Activated gamma-delta T cell (primary cell): ENCODE measurements around the gene STIMATE.

ENCODE experiments used
- DNase-seq: peaks from one replicate; lab custom pipeline; 2025; lab: John Stamatoyannopoulos, UW

The STIMATE gene

DNA sequence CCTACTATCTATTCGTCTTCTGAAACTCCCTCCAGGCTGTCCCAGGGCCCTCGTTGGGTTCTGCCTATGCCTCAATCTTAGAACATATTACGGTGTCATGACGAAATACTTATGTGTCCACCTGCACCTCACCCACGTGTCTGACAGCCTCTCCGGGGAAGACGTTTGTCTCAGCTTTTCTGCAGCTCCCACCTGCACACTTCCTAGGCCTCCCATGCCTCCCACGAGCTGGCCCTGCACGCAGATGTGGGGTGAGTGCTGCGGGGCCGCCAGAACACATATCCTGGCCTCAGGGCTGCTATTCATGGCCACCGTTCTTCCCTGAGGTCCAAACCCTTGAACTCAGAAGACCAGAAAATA, 55.4 kb downstream of the STIMATE start:
- no peak for DNase-seq

GRCh38 chr3:52841211-52841980, 56.0 kb downstream of the STIMATE start:
- DNase-seq, result no peak

- DNase-seq, result no peak
Measured at GRCh38 chr3:52839892-52840545, 57.3 kb downstream of the STIMATE start.

- no peak for DNase-seq
Measured at GRCh38 chr3:52839268-52839575, 58.1 kb downstream of the STIMATE start.

DNA sequence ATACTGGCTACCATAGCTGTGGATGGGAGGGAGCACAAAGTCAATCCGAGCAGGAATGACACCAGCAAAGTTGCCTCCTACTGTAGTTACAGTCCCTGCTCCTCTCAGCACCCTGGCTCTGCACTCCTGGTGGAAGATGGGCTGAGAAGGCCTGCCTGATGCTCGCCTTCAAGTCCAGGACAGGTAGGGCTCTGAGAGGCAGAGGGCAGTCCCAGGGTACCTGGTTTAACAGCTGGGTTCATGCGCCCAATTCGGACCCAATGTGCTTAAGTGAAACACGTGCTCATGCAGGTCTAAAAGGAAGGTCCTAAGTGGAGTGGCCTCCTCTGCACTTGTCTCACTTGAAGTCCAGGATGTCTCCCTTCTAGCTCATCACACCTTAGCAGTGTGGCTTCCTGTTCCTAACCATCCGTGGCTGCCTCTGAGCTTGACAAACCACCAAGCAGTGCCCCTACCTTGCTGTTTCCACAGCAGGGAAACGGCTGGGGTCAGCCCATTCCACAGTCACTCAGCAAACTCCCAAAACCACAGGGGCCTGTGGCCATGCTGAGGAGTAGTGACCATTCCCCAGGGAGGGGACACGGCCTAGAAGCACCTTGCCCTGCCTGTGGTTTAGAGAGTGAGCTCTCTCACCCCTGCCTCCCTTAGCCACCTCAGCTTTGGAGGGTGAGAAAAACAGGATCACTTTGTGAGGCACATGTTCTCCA, 58.6 kb downstream of the STIMATE start:
- no peak for DNase-seq

- no peak for DNase-seq
Measured at GRCh38 chr3:52836986-52837385, 60.4 kb downstream of the STIMATE start.

GRCh38 chr3:52836471-52836845, 60.9 kb downstream of the STIMATE start:
- no peak for DNase-seq

DNA sequence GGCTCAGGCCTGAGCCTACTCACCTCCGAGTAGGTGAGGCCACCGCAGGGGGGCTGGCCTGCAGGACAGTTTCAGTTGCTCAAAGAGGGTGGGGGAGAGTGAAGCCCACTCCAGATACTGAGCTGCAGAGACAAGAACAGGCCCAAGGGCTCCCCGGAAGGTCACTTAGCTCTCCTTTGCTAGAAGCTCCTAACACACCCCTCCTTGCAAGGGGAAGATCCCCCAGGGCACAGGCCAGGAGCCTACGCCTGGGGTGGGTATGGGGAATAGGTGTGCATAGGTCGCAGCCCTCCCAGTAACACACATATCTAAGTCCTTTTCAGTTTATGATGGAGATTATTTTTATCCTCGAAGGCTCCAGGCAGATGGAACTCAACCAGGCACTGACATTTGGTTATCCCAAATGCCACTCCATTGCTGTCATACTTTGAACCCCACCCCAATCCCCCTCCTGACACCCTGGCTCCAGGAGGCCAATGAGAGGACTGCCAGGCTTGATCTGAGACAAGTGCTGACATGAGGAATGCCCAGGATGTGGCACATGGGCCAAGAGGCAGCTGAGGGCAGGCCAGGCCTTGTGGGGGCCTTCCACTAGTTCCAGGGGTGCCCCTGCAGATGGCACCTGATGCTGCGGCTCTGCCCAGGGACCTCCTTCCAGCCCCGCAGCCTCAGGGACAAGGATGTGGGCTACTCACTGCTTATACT, 61.4 kb downstream of the STIMATE start:
- DNase-seq, result no peak

GRCh38 chr3:52834871-52835501, 62.4 kb downstream of the STIMATE start, which contains the start of gene MUSTN1:
Gene MUSTN1, minus strand, starts transcription at chr3:52835019. Its CDS starts 71 bp downstream, at chr3:52834948.
- DNase-seq, result no peak

GRCh38 chr3:52833202-52833601, 64.1 kb downstream of the STIMATE start:
- no peak for DNase-seq

GRCh38 chr3:52831500-52832301, 65.6 kb downstream of the STIMATE start:
- DNase-seq, result no peak

- no peak for DNase-seq
Measured at GRCh38 chr3:52830535-52831258, 66.7 kb downstream of the STIMATE start, which contains the start of gene ITIH4. Gene ITIH4, minus strand, starts transcription at chr3:52830672. Its CDS starts 30 bp downstream, at chr3:52830642.

DNA sequence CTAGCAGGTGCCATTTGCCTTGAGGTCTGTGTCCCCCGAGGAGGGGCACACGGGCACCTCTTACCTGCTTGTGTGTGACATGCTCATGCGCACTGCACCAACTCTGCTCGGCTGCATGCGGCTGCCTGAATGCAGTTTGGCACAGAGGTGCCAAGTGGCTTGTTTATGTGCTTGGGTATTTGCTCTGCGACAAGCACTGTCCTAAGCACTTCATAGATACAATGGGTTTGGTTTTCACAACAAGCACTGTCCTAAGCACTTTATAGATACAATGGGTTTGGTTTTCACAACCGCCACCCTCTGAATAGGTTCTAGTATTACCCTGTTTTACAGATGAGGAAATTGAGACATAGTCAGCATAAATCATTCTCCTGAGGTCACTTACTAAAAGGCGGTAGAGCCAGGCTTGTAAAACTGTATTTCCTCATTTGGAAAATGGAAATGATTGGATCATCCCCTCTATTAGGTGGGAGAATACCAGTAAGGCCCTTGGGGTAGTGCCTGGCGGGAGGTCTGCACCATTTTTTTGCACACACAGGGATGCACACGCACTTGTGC, 67.4 kb downstream of the STIMATE start:
- no peak for DNase-seq

DNA sequence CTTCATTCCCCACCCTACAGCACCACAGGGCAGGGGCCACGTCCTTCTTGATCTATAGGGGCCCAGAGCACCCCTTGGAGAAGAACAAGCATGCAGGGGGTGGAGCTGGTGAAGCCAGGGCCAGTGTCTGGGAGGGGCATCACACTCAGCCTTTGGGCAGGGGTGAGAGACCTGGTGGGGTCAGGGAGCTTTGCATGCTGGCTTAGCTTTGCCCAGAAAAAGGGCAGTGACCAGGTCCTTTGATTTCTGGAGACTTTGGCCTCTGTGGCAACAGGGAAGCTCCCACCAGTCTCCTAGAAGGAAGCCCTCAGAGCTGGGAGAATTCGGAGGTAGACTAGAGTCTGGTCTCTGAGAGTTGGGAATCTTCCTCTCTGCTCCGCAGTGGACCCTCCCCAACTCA, 67.9 kb downstream of the STIMATE start:
- no peak for DNase-seq

GRCh38 chr3:52827866-52828376, 69.4 kb downstream of the STIMATE start:
- DNase-seq, result no peak

DNA sequence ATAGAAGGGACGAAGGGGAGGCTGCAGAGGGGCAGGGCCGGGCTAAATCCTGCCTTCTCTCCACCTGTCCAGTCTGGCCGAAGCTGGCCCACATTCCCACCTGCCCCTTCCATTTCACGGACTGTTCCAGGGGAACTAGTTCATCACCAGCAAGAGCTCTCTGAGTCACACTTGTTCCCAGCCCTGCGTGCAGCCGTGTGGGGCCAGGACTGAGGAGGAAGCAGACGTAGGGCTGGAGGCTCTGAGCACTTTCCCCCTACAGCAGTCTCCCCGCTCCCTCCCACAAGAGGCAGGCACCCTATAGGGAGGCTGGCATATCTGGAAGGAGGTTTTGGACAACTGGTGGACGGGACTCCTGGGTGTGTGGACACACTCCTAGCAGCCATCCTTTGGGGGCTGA, 69.9 kb downstream of the STIMATE start:
- no peak for DNase-seq

GRCh38 chr3:52824037-52824436, 73.3 kb downstream of the STIMATE start:
- no peak for DNase-seq

GRCh38 chr3:52822363-52822762, 75.0 kb downstream of the STIMATE start:
- DNase-seq, result no peak

DNA sequence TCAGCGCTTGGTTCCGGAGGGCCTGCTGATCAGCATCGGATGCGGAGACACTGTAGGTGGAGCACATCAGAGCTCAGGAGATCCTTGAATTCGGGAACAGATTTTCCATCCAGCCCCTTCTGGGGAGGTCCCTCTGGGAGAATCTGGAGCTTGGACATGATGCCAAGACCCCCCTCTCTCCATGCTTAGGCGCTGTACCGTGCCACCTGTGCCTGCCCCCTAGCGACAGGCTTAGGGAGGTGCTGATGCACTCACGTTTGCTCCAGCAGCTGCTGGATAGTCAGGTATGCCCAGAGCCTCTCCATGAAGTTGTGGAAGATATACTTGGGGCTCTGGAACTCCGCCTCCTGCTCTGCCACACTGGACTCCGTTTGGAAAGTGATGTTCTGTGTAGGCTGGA, 76.6 kb downstream of the STIMATE start:
- DNase-seq, result no peak

DNA sequence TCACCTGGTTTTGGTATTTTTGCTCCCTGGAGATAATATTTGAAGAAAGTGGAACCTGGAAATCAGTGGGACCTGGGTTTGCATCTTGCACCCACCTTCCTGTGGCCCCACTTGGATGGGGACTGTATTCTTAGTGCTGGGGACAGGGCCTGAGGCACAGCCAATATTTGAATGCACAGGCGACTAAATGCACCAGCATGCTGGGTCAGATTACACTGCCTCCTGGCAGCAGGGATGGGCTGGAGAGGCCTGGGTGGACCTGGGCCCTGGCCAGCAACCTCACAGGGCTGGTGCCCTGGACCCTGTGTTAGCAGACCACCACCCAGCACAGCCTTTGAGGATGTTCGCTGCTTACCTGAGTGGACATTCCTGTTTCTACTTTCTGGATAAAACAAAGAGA, 77.4 kb downstream of the STIMATE start:
- no peak for DNase-seq
